ENCODE results near the gene CDH8. TPM values are rescaled to one million over a fixed set of nuclear protein-coding genes. Genes with fewer than 3 reads are reported as not detected.

The CDH8 gene
- total RNA-seq, 4 donors from 2014 or later = 0.40 to 3.0 (median 0.86) TPM

DNA sequence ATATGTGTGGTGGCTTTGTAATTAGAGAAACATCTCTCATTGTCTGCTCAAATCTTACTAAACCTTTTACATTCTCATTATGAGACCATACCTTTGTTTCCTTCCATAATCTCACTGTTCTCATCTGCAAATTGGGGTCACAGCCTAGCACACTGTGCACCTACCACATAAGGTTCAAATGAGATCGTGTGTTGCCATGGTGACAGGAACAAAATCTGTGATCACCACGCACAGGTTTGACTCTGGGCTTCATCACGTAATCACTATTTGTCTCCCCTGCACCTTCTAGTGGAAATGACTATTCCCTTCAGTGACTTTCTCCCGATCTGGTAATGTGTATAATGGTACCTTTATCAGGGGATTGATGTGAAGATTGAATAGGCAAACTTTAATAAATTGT is 26.1 kb downstream of the CDH8 start:
- H3K9me3 ChIP-seq = no peaks in the 10 kb centered on the region
- TF ChIP-seq POLR2AphosphoS5 (IDR thresholded peaks at IDR 0.05) = no peak
- TF ChIP-seq POLR2A (IDR thresholded peaks at IDR 0.05) = no peak
- TF ChIP-seq, protein P1, sequence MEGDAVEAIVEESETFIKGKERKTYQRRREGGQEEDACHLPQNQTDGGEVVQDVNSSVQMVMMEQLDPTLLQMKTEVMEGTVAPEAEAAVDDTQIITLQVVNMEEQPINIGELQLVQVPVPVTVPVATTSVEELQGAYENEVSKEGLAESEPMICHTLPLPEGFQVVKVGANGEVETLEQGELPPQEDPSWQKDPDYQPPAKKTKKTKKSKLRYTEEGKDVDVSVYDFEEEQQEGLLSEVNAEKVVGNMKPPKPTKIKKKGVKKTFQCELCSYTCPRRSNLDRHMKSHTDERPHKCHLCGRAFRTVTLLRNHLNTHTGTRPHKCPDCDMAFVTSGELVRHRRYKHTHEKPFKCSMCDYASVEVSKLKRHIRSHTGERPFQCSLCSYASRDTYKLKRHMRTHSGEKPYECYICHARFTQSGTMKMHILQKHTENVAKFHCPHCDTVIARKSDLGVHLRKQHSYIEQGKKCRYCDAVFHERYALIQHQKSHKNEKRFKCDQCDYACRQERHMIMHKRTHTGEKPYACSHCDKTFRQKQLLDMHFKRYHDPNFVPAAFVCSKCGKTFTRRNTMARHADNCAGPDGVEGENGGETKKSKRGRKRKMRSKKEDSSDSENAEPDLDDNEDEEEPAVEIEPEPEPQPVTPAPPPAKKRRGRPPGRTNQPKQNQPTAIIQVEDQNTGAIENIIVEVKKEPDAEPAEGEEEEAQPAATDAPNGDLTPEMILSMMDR (IDR thresholded peaks at IDR 0.05) = no peak
- no peak for TF ChIP-seq EP300 (IDR thresholded peaks at IDR 0.05)
- no peak for ATAC-seq
- no peaks in the 10 kb centered on the region for H3K36me3 ChIP-seq
- H3K27me3 ChIP-seq = no peaks in the 10 kb centered on the region
- H3K27ac ChIP-seq = no peak overlapping the region
- H3K4me1 ChIP-seq = no peaks in the 10 kb centered on the region
- no peak overlapping the region for H3K4me3 ChIP-seq
- 86 to 94% methylated on average over 4 of the region's 4 CpGs for WGBS, 2 donors (ENCODE audit: low coverage in 1 of 2)

DNA sequence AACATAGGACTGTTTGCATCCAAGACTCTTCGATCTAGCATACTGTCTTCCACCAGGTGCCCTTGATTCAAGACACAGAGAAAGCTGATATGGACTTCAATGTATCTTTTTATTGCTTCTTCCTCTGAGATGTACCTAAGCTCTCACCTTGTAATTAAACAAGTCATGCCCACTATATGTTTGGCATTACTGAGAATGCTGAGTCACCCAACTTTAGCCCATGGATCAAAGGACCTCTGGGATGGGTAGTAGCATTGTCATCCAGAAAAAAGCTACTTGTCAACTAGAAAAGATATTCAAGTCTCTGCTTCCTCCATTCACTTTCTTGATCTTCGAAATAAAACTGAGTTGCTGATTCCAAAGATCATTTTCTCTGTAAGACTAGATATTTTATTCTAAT is 37.8 kb downstream of the CDH8 start:
- ATAC-seq = no peak
- Histone ChIP-seq H3K27me3 (no peaks in the 10 kb centered on the region), H3K4me3 (no peak overlapping the region), H3K4me1 (no peaks in the 10 kb centered on the region), H3K36me3 (no peaks in the 10 kb centered on the region), H3K9me3 (no peaks in the 10 kb centered on the region), H3K27ac (no peak overlapping the region)
- TF ChIP-seq, protein P1 (IDR thresholded peaks at IDR 0.05) = no peak
- TF ChIP-seq POLR2A (IDR thresholded peaks at IDR 0.05) (no peak), POLR2AphosphoS5 (IDR thresholded peaks at IDR 0.05) (no peak), EP300 (IDR thresholded peaks at IDR 0.05) (no peak)
- WGBS, 2 donors (ENCODE audit: low coverage in 1 of 2) = 89 to 97% methylated on average over 2 of the region's 2 CpGs

DNA sequence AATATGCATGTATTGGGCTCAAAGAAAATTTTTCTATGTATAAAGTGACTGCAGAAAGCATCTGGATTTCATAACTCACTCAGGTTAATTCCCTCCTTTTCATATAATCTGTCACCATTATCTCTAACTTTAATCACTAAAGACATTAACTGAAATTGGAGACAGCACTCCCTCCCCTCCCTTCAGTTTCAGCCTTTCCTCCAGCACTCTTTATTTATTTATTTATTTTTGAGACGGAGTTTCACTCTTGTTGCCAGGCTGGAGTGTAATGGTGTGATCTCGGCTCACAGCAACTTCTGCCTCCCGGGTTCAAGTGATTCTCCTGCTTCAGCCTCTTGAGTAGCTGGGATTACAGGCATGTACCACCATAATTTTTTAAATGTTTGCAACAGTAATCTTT is 43.1 kb downstream of the CDH8 start:
- Histone ChIP-seq H3K36me3 (no peaks in the 10 kb centered on the region), H3K4me1 (no peaks in the 10 kb centered on the region), H3K27ac (no peak overlapping the region), H3K4me3 (no peak overlapping the region), H3K27me3 (no peaks in the 10 kb centered on the region), H3K9me3 (no peaks in the 10 kb centered on the region)
- no peak for ATAC-seq
- TF ChIP-seq POLR2AphosphoS5 (IDR thresholded peaks at IDR 0.05) (no peak), POLR2A (IDR thresholded peaks at IDR 0.05) (no peak), EP300 (IDR thresholded peaks at IDR 0.05) (no peak)
- TF ChIP-seq, protein P1 (IDR thresholded peaks at IDR 0.05) = no peak
- 21 to 44% methylated on average over 3 of the region's 3 CpGs for WGBS, 2 donors (ENCODE audit: low coverage in 1 of 2)

DNA sequence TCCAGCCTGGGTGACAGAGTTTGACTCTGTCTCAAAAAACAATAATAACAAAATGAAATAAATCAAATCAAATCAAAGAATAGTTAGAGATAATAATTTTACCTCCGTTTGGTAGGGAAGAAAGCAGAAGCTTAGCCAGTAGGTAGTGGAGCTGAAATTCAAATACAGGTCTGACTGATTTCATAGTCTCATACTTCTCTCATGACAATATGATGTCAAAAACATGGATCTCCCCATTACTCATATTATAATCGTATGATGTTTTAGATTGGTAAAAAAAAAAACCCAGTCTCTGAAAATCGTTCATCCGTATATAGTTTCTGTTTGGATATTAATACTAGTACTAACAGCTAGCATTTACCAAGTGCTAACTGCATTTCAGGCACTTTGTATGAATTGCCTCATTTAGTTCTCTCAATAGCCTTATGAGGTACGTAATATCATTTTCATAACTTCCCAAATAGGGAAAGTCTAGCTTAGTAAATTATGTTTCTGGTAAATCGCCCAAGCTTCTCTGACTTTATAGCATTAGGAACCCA is 48.7 kb downstream of the CDH8 start:
- no peak for ATAC-seq
- no peaks in the 10 kb centered on the region for H3K4me1 ChIP-seq
- no peaks in the 10 kb centered on the region for H3K27me3 ChIP-seq
- no peaks in the 10 kb centered on the region for H3K9me3 ChIP-seq
- no peaks in the 10 kb centered on the region for H3K36me3 ChIP-seq
- 82 to 87% methylated on average over 6 of the region's 6 CpGs for WGBS, 2 donors (ENCODE audit: low coverage in 1 of 2)
- no peak overlapping the region for H3K4me3 ChIP-seq
- H3K27ac ChIP-seq = no peak overlapping the region
- TF ChIP-seq EP300 (IDR thresholded peaks at IDR 0.05) = no peak
- TF ChIP-seq, protein P1 (IDR thresholded peaks at IDR 0.05) = no peak
- no peak for TF ChIP-seq POLR2AphosphoS5 (IDR thresholded peaks at IDR 0.05)
- TF ChIP-seq POLR2A (IDR thresholded peaks at IDR 0.05) = no peak

DNA sequence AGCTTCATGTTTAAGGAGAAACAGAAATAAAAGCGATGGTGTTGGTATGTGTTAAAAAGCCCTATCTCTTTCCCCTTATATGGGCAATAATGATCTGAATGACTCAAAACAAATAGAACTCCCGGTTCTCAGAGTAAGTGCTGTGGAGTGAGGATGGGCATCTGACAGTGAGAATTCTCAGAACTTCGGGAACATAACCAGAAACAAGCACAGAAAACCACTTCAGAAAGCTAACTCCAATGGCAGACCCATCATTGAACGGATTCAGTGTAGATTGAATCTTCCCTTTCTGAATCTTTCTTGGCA is 67.2 kb downstream of the CDH8 start:
- TF ChIP-seq, protein P1 (IDR thresholded peaks at IDR 0.05) = no peak
- no peak for TF ChIP-seq POLR2AphosphoS5 (IDR thresholded peaks at IDR 0.05)
- no peak for TF ChIP-seq POLR2A (IDR thresholded peaks at IDR 0.05)
- no peak for TF ChIP-seq EP300 (IDR thresholded peaks at IDR 0.05)
- Histone ChIP-seq H3K4me1 (no peaks in the 10 kb centered on the region), H3K27ac (no peak overlapping the region), H3K4me3 (no peak overlapping the region), H3K9me3 (no peaks in the 10 kb centered on the region), H3K36me3 (no peaks in the 10 kb centered on the region), H3K27me3 (no peaks in the 10 kb centered on the region)
- no peak for ATAC-seq
- WGBS, 2 donors (ENCODE audit: low coverage in 1 of 2) = 38 to 48% methylated on average over 3 to 4 of the region's 4 CpGs

Measured in gastroesophageal sphincter (tissue), 4 donors.